ENCODE data around the gene BEGAIN.

BEGAIN gene

GRCh38 chr14:100494645-100495044, 92.6 kb downstream of the BEGAIN start:
- H3K4me2 ChIP-seq (ENCODE audit: insufficient read depth, low read length, poor library complexity, severe bottlenecking): no peak overlapping the region
- H3K23ac ChIP-seq (ENCODE audit: low read depth, low read length, poor library complexity): no peak overlapping the region
- H3K79me1 ChIP-seq (ENCODE audit: low read depth, low read length): no peaks in the 10 kb centered on the region
- peaks cover 0 to under 1% of the 10 kb centered on the region in 2 donors for H3K4me1 ChIP-seq (ENCODE audit: control insufficient read depth in 2 of 2, insufficient read depth in 1 of 2, low read depth in 1 of 2, low read length in 2 of 2)
- H3K4ac ChIP-seq (ENCODE audit: low read length): no peak overlapping the region
- no peaks in the 10 kb centered on the region for H3K27me3 ChIP-seq (ENCODE audit: control insufficient read depth in 3 of 3, insufficient read depth in 3 of 3, low read depth in 1 of 3, low read length in 3 of 3)
- H2BK5ac ChIP-seq (ENCODE audit: low read length): no peak overlapping the region
- WGBS, 2 donors (ENCODE audit: extremely low coverage in 2 of 2, insufficient read length in 2 of 2, insufficient replicate concordance in 1 of 2): no CpG with 5 or more reads among the region's 4 CpGs
- no peak overlapping the region for H4K8ac ChIP-seq (ENCODE audit: low read depth, low read length)
- no peak overlapping the region for H3K18ac ChIP-seq (ENCODE audit: low read length)
- no peak overlapping the region for H2BK120ac ChIP-seq (ENCODE audit: low read depth, low read length)
- H3K14ac ChIP-seq (ENCODE audit: low read length): no peak overlapping the region
- H3K27ac ChIP-seq (replicated peaks; ENCODE audit: low read length): no peak overlapping the region
- no peak overlapping the region for H2BK15ac ChIP-seq (ENCODE audit: low read length)
- H4K91ac ChIP-seq (ENCODE audit: low read depth, low read length, poor library complexity): no peak overlapping the region
- no peak overlapping the region for H3K9ac ChIP-seq (ENCODE audit: low read depth, low read length, poor library complexity)
- no peak overlapping the region for H2BK12ac ChIP-seq (ENCODE audit: low read length)
- no peak overlapping the region for H2AFZ ChIP-seq (ENCODE audit: low read length)
- no peak for DNase-seq (ENCODE audit: low spot score)
- H3K36me3 ChIP-seq (replicated peaks in 1 of 2; ENCODE audit: control insufficient read depth in 2 of 2, insufficient read depth in 2 of 2, low read length in 2 of 2): peaks cover 0 to 1% of the 10 kb centered on the region in 2 donors
- H3K9me3 ChIP-seq (replicated peaks in 1 of 2; ENCODE audit: control insufficient read depth in 2 of 2, insufficient read depth in 1 of 2, low read depth in 1 of 2, low read length in 2 of 2): no peaks in the 10 kb centered on the region
- H2AK5ac ChIP-seq (ENCODE audit: low read depth, low read length): no peak overlapping the region
- H3K4me3 ChIP-seq (ENCODE audit: low read length in 2 of 2): no peak overlapping the region

- Histone ChIP-seq H2AFZ (ENCODE audit: low read length) (no peak overlapping the region), H2BK120ac (ENCODE audit: low read depth, low read length) (no peak overlapping the region), H3K23ac (ENCODE audit: low read depth, low read length, poor library complexity) (no peak overlapping the region), H2BK12ac (ENCODE audit: low read length) (no peak overlapping the region), H2BK5ac (ENCODE audit: low read length) (no peak overlapping the region), H3K36me3 (replicated peaks in 1 of 2; ENCODE audit: control insufficient read depth in 2 of 2, insufficient read depth in 2 of 2, low read length in 2 of 2) (peaks cover 0 to 1% of the 10 kb centered on the region in 2 donors), H3K79me1 (ENCODE audit: low read depth, low read length) (no peaks in the 10 kb centered on the region), H3K18ac (ENCODE audit: low read length) (peak overlapping the region; percentile 2), H3K27ac (replicated peaks; ENCODE audit: low read length) (no peak overlapping the region), H4K8ac (ENCODE audit: low read depth, low read length) (no peak overlapping the region), H3K4me3 (ENCODE audit: low read length in 2 of 2) (no peak overlapping the region), H3K4me2 (ENCODE audit: insufficient read depth, low read length, poor library complexity, severe bottlenecking) (no peak overlapping the region), H2AK5ac (ENCODE audit: low read depth, low read length) (no peak overlapping the region), H3K4ac (ENCODE audit: low read length) (no peak overlapping the region), H4K91ac (ENCODE audit: low read depth, low read length, poor library complexity) (no peak overlapping the region), H3K9me3 (replicated peaks in 1 of 2; ENCODE audit: control insufficient read depth in 2 of 2, insufficient read depth in 1 of 2, low read depth in 1 of 2, low read length in 2 of 2) (no peaks in the 10 kb centered on the region), H3K14ac (ENCODE audit: low read length) (no peak overlapping the region), H3K27me3 (ENCODE audit: control insufficient read depth in 3 of 3, insufficient read depth in 3 of 3, low read depth in 1 of 3, low read length in 3 of 3) (no peaks in the 10 kb centered on the region), H3K4me1 (ENCODE audit: control insufficient read depth in 2 of 2, insufficient read depth in 1 of 2, low read depth in 1 of 2, low read length in 2 of 2) (peaks cover 2 to 5% of the 10 kb centered on the region in 2 donors), H2BK15ac (ENCODE audit: low read length) (no peak overlapping the region), H3K9ac (ENCODE audit: low read depth, low read length, poor library complexity) (no peak overlapping the region)
- no peak for DNase-seq (ENCODE audit: low spot score)
- WGBS, 2 donors (ENCODE audit: extremely low coverage in 2 of 2, insufficient read length in 2 of 2, insufficient replicate concordance in 1 of 2): no CpG with 5 or more reads among the region's 4 CpGs
Measured at GRCh38 chr14:100490252-100490651, 97.0 kb downstream of the BEGAIN start.

GRCh38 chr14:100488057-100488456, 99.2 kb downstream of the BEGAIN start:
- no peak overlapping the region for H2BK15ac ChIP-seq (ENCODE audit: low read length)
- H2BK12ac ChIP-seq (ENCODE audit: low read length): no peak overlapping the region
- H3K27me3 ChIP-seq (ENCODE audit: control insufficient read depth in 3 of 3, insufficient read depth in 3 of 3, low read depth in 1 of 3, low read length in 3 of 3): no peaks in the 10 kb centered on the region
- H4K8ac ChIP-seq (ENCODE audit: low read depth, low read length): no peak overlapping the region
- H3K4ac ChIP-seq (ENCODE audit: low read length): no peak overlapping the region
- peaks cover 1 to 2% of the 10 kb centered on the region in 2 donors for H3K36me3 ChIP-seq (replicated peaks in 1 of 2; ENCODE audit: control insufficient read depth in 2 of 2, insufficient read depth in 2 of 2, low read length in 2 of 2)
- no peak for DNase-seq (ENCODE audit: low spot score)
- no peak overlapping the region for H2AK5ac ChIP-seq (ENCODE audit: low read depth, low read length)
- H3K4me2 ChIP-seq (ENCODE audit: insufficient read depth, low read length, poor library complexity, severe bottlenecking): no peak overlapping the region
- no peak overlapping the region for H3K14ac ChIP-seq (ENCODE audit: low read length)
- peaks cover 2 to 5% of the 10 kb centered on the region in 2 donors for H3K4me1 ChIP-seq (ENCODE audit: control insufficient read depth in 2 of 2, insufficient read depth in 1 of 2, low read depth in 1 of 2, low read length in 2 of 2)
- H4K91ac ChIP-seq (ENCODE audit: low read depth, low read length, poor library complexity): no peak overlapping the region
- no CpG with 5 or more reads among the region's 7 CpGs for WGBS, 2 donors (ENCODE audit: extremely low coverage in 2 of 2, insufficient read length in 2 of 2, insufficient replicate concordance in 1 of 2)
- H3K27ac ChIP-seq (replicated peaks; ENCODE audit: low read length): no peak overlapping the region
- H2BK5ac ChIP-seq (ENCODE audit: low read length): no peak overlapping the region
- H2AFZ ChIP-seq (ENCODE audit: low read length): no peak overlapping the region
- no peak overlapping the region for H3K4me3 ChIP-seq (ENCODE audit: low read length in 2 of 2)
- H3K9me3 ChIP-seq (replicated peaks in 1 of 2; ENCODE audit: control insufficient read depth in 2 of 2, insufficient read depth in 1 of 2, low read depth in 1 of 2, low read length in 2 of 2): no peaks in the 10 kb centered on the region
- no peak overlapping the region for H2BK120ac ChIP-seq (ENCODE audit: low read depth, low read length)
- H3K23ac ChIP-seq (ENCODE audit: low read depth, low read length, poor library complexity): no peak overlapping the region
- no peaks in the 10 kb centered on the region for H3K79me1 ChIP-seq (ENCODE audit: low read depth, low read length)
- no peak overlapping the region for H3K18ac ChIP-seq (ENCODE audit: low read length)
- H3K9ac ChIP-seq (ENCODE audit: low read depth, low read length, poor library complexity): no peak overlapping the region

DNA sequence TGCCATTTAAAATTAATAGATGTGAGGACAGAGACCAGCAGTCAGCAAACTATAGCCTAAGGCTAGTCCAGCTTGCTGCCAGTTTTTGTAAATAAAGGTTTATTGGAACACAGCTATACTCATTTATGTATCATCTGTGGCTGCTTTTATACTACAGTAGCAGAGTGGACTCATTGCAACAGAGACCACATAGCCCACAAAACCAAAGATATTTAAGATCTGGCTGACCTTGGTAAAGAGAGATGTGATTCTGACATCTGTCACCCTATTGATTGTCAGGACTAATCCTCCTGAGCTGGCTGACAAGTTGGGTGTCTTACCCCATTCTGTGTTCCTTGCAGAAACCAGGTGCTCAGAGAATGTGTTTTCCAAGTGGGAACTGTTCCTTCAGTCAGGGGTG, 99.9 kb downstream of the BEGAIN start:
- no peak overlapping the region for H3K14ac ChIP-seq (ENCODE audit: low read length)
- no peak overlapping the region for H3K18ac ChIP-seq (ENCODE audit: low read length)
- no peak overlapping the region for H2AK5ac ChIP-seq (ENCODE audit: low read depth, low read length)
- H2BK12ac ChIP-seq (ENCODE audit: low read length): no peak overlapping the region
- no peak overlapping the region for H4K91ac ChIP-seq (ENCODE audit: low read depth, low read length, poor library complexity)
- no peak overlapping the region for H2BK15ac ChIP-seq (ENCODE audit: low read length)
- H3K9me3 ChIP-seq (replicated peaks in 1 of 2; ENCODE audit: control insufficient read depth in 2 of 2, insufficient read depth in 1 of 2, low read depth in 1 of 2, low read length in 2 of 2): no peaks in the 10 kb centered on the region
- H3K4me3 ChIP-seq (ENCODE audit: low read length in 2 of 2): no peak overlapping the region
- H4K8ac ChIP-seq (ENCODE audit: low read depth, low read length): no peak overlapping the region
- no peaks in the 10 kb centered on the region for H3K27me3 ChIP-seq (ENCODE audit: control insufficient read depth in 3 of 3, insufficient read depth in 3 of 3, low read depth in 1 of 3, low read length in 3 of 3)
- no peak overlapping the region for H3K4me2 ChIP-seq (ENCODE audit: insufficient read depth, low read length, poor library complexity, severe bottlenecking)
- peaks cover 1 to 2% of the 10 kb centered on the region in 2 donors for H3K36me3 ChIP-seq (replicated peaks in 1 of 2; ENCODE audit: control insufficient read depth in 2 of 2, insufficient read depth in 2 of 2, low read length in 2 of 2)
- H2BK120ac ChIP-seq (ENCODE audit: low read depth, low read length): no peak overlapping the region
- no peak overlapping the region for H3K27ac ChIP-seq (replicated peaks; ENCODE audit: low read length)
- no peak overlapping the region for H3K4ac ChIP-seq (ENCODE audit: low read length)
- no peak overlapping the region for H3K9ac ChIP-seq (ENCODE audit: low read depth, low read length, poor library complexity)
- H3K23ac ChIP-seq (ENCODE audit: low read depth, low read length, poor library complexity): no peak overlapping the region
- peaks cover 2 to 5% of the 10 kb centered on the region in 2 donors for H3K4me1 ChIP-seq (ENCODE audit: control insufficient read depth in 2 of 2, insufficient read depth in 1 of 2, low read depth in 1 of 2, low read length in 2 of 2)
- no peaks in the 10 kb centered on the region for H3K79me1 ChIP-seq (ENCODE audit: low read depth, low read length)
- H2AFZ ChIP-seq (ENCODE audit: low read length): no peak overlapping the region
- DNase-seq (ENCODE audit: low spot score): no peak
- H2BK5ac ChIP-seq (ENCODE audit: low read length): no peak overlapping the region

Measured in neuronal stem cell (in vitro differentiated cells).